ENCODE measurements around the gene ADCYAP1R1. TPM values are rescaled to one million over a fixed set of nuclear protein-coding genes. Genes with fewer than 3 reads are reported as not detected.
A peak's percentile ranks its signal among the peaks of the same experiment; 100 is the strongest.

The ADCYAP1R1 gene
- total RNA-seq, 1 experiment from 2014 or later: 8.9 TPM

DNA sequence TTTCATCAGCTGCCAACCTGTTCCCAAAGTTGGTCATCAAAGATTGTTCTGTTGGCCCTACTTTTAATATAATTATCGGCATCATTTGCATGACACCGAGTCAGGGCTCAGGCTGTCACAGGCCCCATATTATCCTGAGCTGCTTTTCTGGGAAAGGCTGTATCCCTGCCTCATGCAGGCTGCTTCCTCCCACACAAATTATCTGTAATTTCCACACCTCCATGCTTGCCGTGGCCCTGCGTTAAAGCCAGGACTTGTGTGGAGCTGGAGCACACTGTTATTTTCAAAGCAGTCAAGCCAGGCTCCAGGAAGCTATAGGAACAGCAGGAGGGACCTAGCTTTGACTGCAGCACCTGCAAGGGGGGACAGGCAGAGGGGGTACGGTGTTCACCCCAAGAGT is 5.4 kb upstream of the ADCYAP1R1 start:
- no peak for DNase-seq
- Mint-ChIP-seq H3K36me3 (ENCODE audit: insufficient read depth in 1 of 3, low read depth in 3 of 3) (no peaks in the 10 kb centered on the region; a peak in 1 of 7 replicates), H3K27me3 (ENCODE audit: low read depth) (peaks cover 52% of the 10 kb centered on the region), H3K4me1 (peaks cover 42 to 57% of the 10 kb centered on the region in 2 experiments), H3K27ac (no peak overlapping the region), H3K4me3 (no peak overlapping the region), H3K9me3 (no peaks in the 10 kb centered on the region)
- Histone ChIP-seq H2BK120ac (ENCODE audit: low read depth, low read length, poor library complexity, severe bottlenecking) (no peak overlapping the region), H3K23ac (ENCODE audit: insufficient read length, low read depth, low read length) (no peak overlapping the region), H3K23me2 (ENCODE audit: insufficient read length, low read depth, low read length, poor library complexity, severe bottlenecking) (no peaks in the 10 kb centered on the region), H3K27me3 (ENCODE audit: insufficient read depth, low read length) (no peaks in the 10 kb centered on the region), H3K4me1 (ENCODE audit: insufficient read depth, low read length) (peaks cover 5% of the 10 kb centered on the region; the same call in 1 of the 2 replicates), H3K14ac (ENCODE audit: insufficient read depth, low read length) (peak overlapping the region; percentile 17; the same call in 1 of the 2 replicates), H3K56ac (ENCODE audit: insufficient read length, low read depth, low read length) (no peak overlapping the region), H3K4me2 (ENCODE audit: insufficient read depth, insufficient read length, low read length) (no peak overlapping the region), H3K9me3 (ENCODE audit: control insufficient read depth, low read depth, low read length) (no peaks in the 10 kb centered on the region), H2BK12ac (ENCODE audit: insufficient read length, low read depth, low read length) (no peak overlapping the region), H2AFZ (ENCODE audit: low read length) (no peak overlapping the region), H3K79me2 (ENCODE audit: insufficient read depth, low read length) (no peaks in the 10 kb centered on the region), H4K8ac (replicated peaks; ENCODE audit: insufficient read length, low read depth, low read length) (no peak overlapping the region), H3K18ac (ENCODE audit: insufficient read length, low read depth, low read length) (no peak overlapping the region), H4K91ac (ENCODE audit: insufficient read length, low read depth, low read length) (no peak overlapping the region), H2AK5ac (ENCODE audit: insufficient read length, low read length) (no peak overlapping the region), H2BK20ac (ENCODE audit: low read depth, low read length, poor library complexity, severe bottlenecking) (no peak overlapping the region), H3K4ac (ENCODE audit: low read depth, low read length) (no peak overlapping the region), H3K27ac (ENCODE audit: insufficient read length, low read depth, low read length) (no peak overlapping the region), H4K20me1 (ENCODE audit: control insufficient read depth, insufficient read depth, insufficient read length) (no peaks in the 10 kb centered on the region), H2BK5ac (ENCODE audit: insufficient read length, low read length) (no peak overlapping the region), H3K79me1 (ENCODE audit: insufficient read depth, low read depth, low read length, poor library complexity, severe bottlenecking) (no peaks in the 10 kb centered on the region), H4K5ac (ENCODE audit: insufficient read length, low read depth, low read length) (no peak overlapping the region), H3T11ph (ENCODE audit: low read length) (no peak overlapping the region), H2BK15ac (ENCODE audit: low read depth, low read length) (no peak overlapping the region), H3K9ac (ENCODE audit: extremely low read depth, insufficient read length, low read length) (no peak overlapping the region)
- WGBS (ENCODE audit: extremely low coverage, insufficient read length, low lambda C conversion rate): no CpG with 5 or more reads among the region's 5 CpGs
- TF ChIP-seq, protein P1, sequence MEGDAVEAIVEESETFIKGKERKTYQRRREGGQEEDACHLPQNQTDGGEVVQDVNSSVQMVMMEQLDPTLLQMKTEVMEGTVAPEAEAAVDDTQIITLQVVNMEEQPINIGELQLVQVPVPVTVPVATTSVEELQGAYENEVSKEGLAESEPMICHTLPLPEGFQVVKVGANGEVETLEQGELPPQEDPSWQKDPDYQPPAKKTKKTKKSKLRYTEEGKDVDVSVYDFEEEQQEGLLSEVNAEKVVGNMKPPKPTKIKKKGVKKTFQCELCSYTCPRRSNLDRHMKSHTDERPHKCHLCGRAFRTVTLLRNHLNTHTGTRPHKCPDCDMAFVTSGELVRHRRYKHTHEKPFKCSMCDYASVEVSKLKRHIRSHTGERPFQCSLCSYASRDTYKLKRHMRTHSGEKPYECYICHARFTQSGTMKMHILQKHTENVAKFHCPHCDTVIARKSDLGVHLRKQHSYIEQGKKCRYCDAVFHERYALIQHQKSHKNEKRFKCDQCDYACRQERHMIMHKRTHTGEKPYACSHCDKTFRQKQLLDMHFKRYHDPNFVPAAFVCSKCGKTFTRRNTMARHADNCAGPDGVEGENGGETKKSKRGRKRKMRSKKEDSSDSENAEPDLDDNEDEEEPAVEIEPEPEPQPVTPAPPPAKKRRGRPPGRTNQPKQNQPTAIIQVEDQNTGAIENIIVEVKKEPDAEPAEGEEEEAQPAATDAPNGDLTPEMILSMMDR (conservative IDR thresholded peaks at IDR 0.05): no peak
